HG03045 (cell line): ENCODE measurements around the gene TPMT.
"Not testable (repeated sequence)": the region's sequence is repeated elsewhere in the genome, so short reads cannot be mapped to it uniquely, and the experiment has no call there.

Source experiments
- ATAC-seq: cut with Tn5 transposase; IDR thresholded peaks from one replicate; pipeline ENCODE4 v1.9.1; 2021; ENCODE audit warnings: mild to moderate bottlenecking, moderate library complexity; ENCODE audit not compliant: unreplicated experiment

TPMT gene

GRCh38 chr6:18160911-18161310 lies 6.0 kb upstream of the TPMT start:
- no peak for ATAC-seq

- peak; percentile 28 for ATAC-seq
These were observed 1.1 kb upstream of the TPMT start for GRCh38 chr6:18155864-18156421.

GRCh38 chr6:18155150-18155863 lies 430 bp upstream of the TPMT start, which contains the start of gene KDM1B:
KDM1B (plus strand) TSS chr6:18155422; CDS start chr6:18159896, 4,474 bp downstream.
- ATAC-seq: peak; percentile 95

- ATAC-seq: no peak
These were observed 1.6 kb downstream of the TPMT start for GRCh38 chr6:18153311-18153703.

- ATAC-seq: no peak
These were observed 3.1 kb downstream of the TPMT start for GRCh38 chr6:18151801-18152200.

GRCh38 chr6:18151391-18151790 lies 3.5 kb downstream of the TPMT start:
- not testable (repeated sequence) for ATAC-seq

GRCh38 chr6:18148304-18149025 lies 6.4 kb downstream of the TPMT start:
- ATAC-seq: no peak

- no peak for ATAC-seq
These were observed 7.3 kb downstream of the TPMT start for GRCh38 chr6:18147616-18148015.

- ATAC-seq: no peak
These were observed 7.7 kb downstream of the TPMT start for GRCh38 chr6:18147160-18147559.

- no peak for ATAC-seq
These were observed 12.4 kb downstream of the TPMT start for GRCh38 chr6:18142591-18142861.

GRCh38 chr6:18141805-18142590 lies 12.9 kb downstream of the TPMT start:
- no peak for ATAC-seq

GRCh38 chr6:18139935-18140621 lies 14.8 kb downstream of the TPMT start:
- no peak for ATAC-seq

- ATAC-seq: no peak
These were observed 16.0 kb downstream of the TPMT start for GRCh38 chr6:18138906-18139305.

GRCh38 chr6:18136260-18136659 lies 18.6 kb downstream of the TPMT start:
- ATAC-seq: no peak

GRCh38 chr6:18135171-18135570 lies 19.7 kb downstream of the TPMT start:
- no peak for ATAC-seq

- ATAC-seq: no peak
These were observed 22.5 kb downstream of the TPMT start for GRCh38 chr6:18132346-18132745.

GRCh38 chr6:18126121-18126520 lies 28.8 kb downstream of the TPMT start:
- no peak for ATAC-seq

- ATAC-seq: peak; percentile 95
These were observed 32.5 kb downstream of the TPMT start, which contains the start of gene NHLRC1 for GRCh38 chr6:18122128-18123093. NHLRC1 (minus strand) TSS chr6:18122677; CDS start chr6:18122606, 71 bp downstream.

GRCh38 chr6:18121580-18122127 lies 33.2 kb downstream of the TPMT start:
- no peak for ATAC-seq
